SK-N-SH (cell line): ENCODE results near the gene TNNT2.

Experiments used
- TF ChIP-seq, protein P1 (sequence below): fragments of 150-350 bp; IDR thresholded peaks from 2 replicates; pipeline ENCODE4 v1.6.1; 2017; ENCODE audit warnings: antibody characterized with exemption, low read length, low read depth, borderline replicate concordance
- TF ChIP-seq, protein P2 (sequence below): fragments of 200-600 bp; sonication (generic); IDR thresholded peaks from 2 replicates; pipeline ENCODE4 v1.6.1; 2017; ENCODE audit warnings: antibody characterized with exemption, mild to moderate bottlenecking, moderate library complexity
- TF ChIP-seq, protein P3 (sequence below): IDR thresholded peaks from 2 replicates; pipeline ENCODE4 v1.4.0; 2012; ENCODE audit warnings: low read depth, borderline replicate concordance

DNA sequence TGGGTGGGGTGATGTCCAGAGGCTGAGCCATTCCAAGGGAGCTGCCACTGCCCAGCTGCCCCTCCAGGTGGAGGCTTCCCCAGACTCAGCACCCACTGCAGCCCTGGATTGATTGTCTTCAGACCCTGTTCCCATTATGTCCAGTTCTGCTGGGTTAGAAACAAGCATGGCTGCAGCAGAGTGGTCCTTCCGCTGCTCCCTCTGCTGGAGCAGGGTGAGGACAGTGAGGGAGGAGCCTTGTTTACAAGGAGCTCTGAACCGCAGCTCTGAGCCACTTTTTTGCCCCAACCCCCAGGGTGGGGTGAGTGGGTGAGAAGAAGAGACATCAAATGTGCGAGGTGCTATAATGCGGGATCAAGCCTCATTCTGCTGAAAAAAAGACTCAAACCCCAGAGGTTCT, 2.3 kb downstream of the TNNT2 start:
- TF ChIP-seq, protein P1, sequence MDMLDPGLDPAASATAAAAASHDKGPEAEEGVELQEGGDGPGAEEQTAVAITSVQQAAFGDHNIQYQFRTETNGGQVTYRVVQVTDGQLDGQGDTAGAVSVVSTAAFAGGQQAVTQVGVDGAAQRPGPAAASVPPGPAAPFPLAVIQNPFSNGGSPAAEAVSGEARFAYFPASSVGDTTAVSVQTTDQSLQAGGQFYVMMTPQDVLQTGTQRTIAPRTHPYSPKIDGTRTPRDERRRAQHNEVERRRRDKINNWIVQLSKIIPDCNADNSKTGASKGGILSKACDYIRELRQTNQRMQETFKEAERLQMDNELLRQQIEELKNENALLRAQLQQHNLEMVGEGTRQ = no peak
- TF ChIP-seq, protein P2, sequence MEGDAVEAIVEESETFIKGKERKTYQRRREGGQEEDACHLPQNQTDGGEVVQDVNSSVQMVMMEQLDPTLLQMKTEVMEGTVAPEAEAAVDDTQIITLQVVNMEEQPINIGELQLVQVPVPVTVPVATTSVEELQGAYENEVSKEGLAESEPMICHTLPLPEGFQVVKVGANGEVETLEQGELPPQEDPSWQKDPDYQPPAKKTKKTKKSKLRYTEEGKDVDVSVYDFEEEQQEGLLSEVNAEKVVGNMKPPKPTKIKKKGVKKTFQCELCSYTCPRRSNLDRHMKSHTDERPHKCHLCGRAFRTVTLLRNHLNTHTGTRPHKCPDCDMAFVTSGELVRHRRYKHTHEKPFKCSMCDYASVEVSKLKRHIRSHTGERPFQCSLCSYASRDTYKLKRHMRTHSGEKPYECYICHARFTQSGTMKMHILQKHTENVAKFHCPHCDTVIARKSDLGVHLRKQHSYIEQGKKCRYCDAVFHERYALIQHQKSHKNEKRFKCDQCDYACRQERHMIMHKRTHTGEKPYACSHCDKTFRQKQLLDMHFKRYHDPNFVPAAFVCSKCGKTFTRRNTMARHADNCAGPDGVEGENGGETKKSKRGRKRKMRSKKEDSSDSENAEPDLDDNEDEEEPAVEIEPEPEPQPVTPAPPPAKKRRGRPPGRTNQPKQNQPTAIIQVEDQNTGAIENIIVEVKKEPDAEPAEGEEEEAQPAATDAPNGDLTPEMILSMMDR = 0 out of 2 replicates have a peak, but pooled peaks have one; percentile 9
- TF ChIP-seq, protein P3, sequence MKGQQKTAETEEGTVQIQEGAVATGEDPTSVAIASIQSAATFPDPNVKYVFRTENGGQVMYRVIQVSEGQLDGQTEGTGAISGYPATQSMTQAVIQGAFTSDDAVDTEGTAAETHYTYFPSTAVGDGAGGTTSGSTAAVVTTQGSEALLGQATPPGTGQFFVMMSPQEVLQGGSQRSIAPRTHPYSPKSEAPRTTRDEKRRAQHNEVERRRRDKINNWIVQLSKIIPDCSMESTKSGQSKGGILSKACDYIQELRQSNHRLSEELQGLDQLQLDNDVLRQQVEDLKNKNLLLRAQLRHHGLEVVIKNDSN = no peak
